Smooth muscle cell (in vitro differentiated cells): ENCODE measurements around the gene COL9A3. TPM values are rescaled to one million over a fixed set of nuclear protein-coding genes. Genes with fewer than 3 reads are reported as not detected.

Source experiments
- DNase-seq: peaks from one replicate; lab custom pipeline; 2025; ENCODE audit not compliant: unreplicated experiment; lab: John Stamatoyannopoulos, UW
- H2AFZ ChIP-seq: fragments of 200-600 bp; sonication (generic); 2 replicates; pipeline ENCODE4 v1.6.0; 2016; ENCODE audit warnings: antibody characterized with exemption, low read depth, mild to moderate bottlenecking
- H3F3A ChIP-seq: fragments of 200-600 bp; sonication (generic); 2 replicates; pipeline ENCODE4 v1.6.0; 2017; ENCODE audit warnings: antibody characterized with exemption, low read depth
- H3K27ac ChIP-seq: fragments of 200-600 bp; sonication (generic); 2 replicates; pipeline ENCODE4 v1.5.1; 2016; ENCODE audit warnings: low read depth, mild to moderate bottlenecking
- H3K27me3 ChIP-seq: fragments of 200-600 bp; sonication (generic); 2 replicates; pipeline ENCODE4 v1.6.1; 2016; ENCODE audit warnings: low read depth, mild to moderate bottlenecking
- H3K36me3 ChIP-seq: fragments of 200-600 bp; sonication (generic); 2 replicates; pipeline ENCODE4 v1.5.1; 2016; ENCODE audit warnings: low read depth
- H3K4me1 ChIP-seq: fragments of 200-600 bp; sonication (generic); 2 replicates; pipeline ENCODE4 v1.5.1; 2016; ENCODE audit warnings: low read depth
- H3K4me2 ChIP-seq: fragments of 200-600 bp; sonication (generic); 2 replicates; pipeline ENCODE4 v1.6.0; 2016; ENCODE audit warnings: mild to moderate bottlenecking
- H3K4me3 ChIP-seq: fragments of 200-600 bp; sonication (generic); 2 replicates; pipeline ENCODE4 v1.5.1; 2016; ENCODE audit warnings: mild to moderate bottlenecking
- H3K79me2 ChIP-seq: fragments of 200-600 bp; sonication (generic); 2 replicates; pipeline ENCODE4 v1.6.0; 2016; ENCODE audit warnings: low read depth, mild to moderate bottlenecking
- H3K9ac ChIP-seq: fragments of 200-600 bp; sonication (generic); 2 replicates; pipeline ENCODE4 v1.6.0; 2016; ENCODE audit warnings: low read depth
- H3K9me3 ChIP-seq: fragments of 200-600 bp; sonication (generic); replicated peaks from 2 replicates; pipeline ENCODE4 v1.5.1; 2016; ENCODE audit warnings: low read depth
- H4K20me1 ChIP-seq: fragments of 200-600 bp; sonication (generic); 2 replicates; pipeline ENCODE4 v1.6.0; 2016; ENCODE audit warnings: low read depth
- CTCF ChIP-seq: fragments of 200-600 bp; sonication (generic); IDR thresholded peaks from 2 replicates; pipeline ENCODE4 v1.5.1; 2017; ENCODE audit warnings: borderline replicate concordance, mild to moderate bottlenecking, antibody characterized with exemption; ENCODE audit not compliant: insufficient read depth, poor library complexity, severe bottlenecking
- WGBS: methylation state at CpG from one replicate; pipeline ENCODE4 v1.1.7; 2016; ENCODE audit warnings: low lambda C conversion rate; 5-methylcytosine and 5-hydroxymethylcytosine counted together
- polyA plus RNA-seq: library from polyadenylated mRNA; unstranded; fragments of >200 nt; fragmentation: Nextera tagmentation; extraction: Ambion mirVana; gene quantifications from 2 replicates; pipeline ENCODE4 v1.2.1, GENCODE V29; 2016
- total RNA-seq: library from RNA; depleted of rRNA; stranded (reverse); fragments of >200 nt; gene quantifications from 2 replicates; pipeline ENCODE4 v1.2.3, GENCODE V29; 2014

The COL9A3 gene
- total and polyA plus RNA-seq, 2 experiments from 2014 or later = 23.0 to 77.4 TPM

GRCh38 chr20:62796699-62797491 lies 20.0 kb upstream of the COL9A3 start:
- Histone ChIP-seq H3F3A (peaks cover 19% of the 10 kb centered on the region), H3K4me1 (peaks cover 10% of the 10 kb centered on the region), H3K27me3 (no peaks in the 10 kb centered on the region), H2AFZ (no peak overlapping the region), H4K20me1 (peaks cover 13% of the 10 kb centered on the region), H3K27ac (no peak overlapping the region), H3K4me2 (peak overlapping the region; percentile 97), H3K79me2 (no peaks in the 10 kb centered on the region), H3K4me3 (peak overlapping the region; percentile 77), H3K9ac (peak overlapping the region; percentile 47), H3K9me3 (no peaks in the 10 kb centered on the region), H3K36me3 (no peaks in the 10 kb centered on the region)
- DNase-seq = no peak
- TF ChIP-seq CTCF = no peak
- WGBS = 56% methylated on average over 20 of the region's 53 CpGs

- Histone ChIP-seq H3K4me2 (peak overlapping the region; percentile 97), H3K79me2 (no peaks in the 10 kb centered on the region), H3K36me3 (no peaks in the 10 kb centered on the region), H2AFZ (no peak overlapping the region), H3F3A (peaks cover 14% of the 10 kb centered on the region), H3K4me3 (peak overlapping the region; percentile 77), H4K20me1 (peaks cover 13% of the 10 kb centered on the region), H3K9ac (no peak overlapping the region), H3K9me3 (no peaks in the 10 kb centered on the region), H3K27ac (no peak overlapping the region), H3K27me3 (no peaks in the 10 kb centered on the region), H3K4me1 (peaks cover 10% of the 10 kb centered on the region)
- no peak for DNase-seq
- TF ChIP-seq CTCF = no peak
- WGBS = 94% methylated on average over 25 of the region's 26 CpGs
Observed at GRCh38 chr20:62797671-62798532, 18.9 kb upstream of the COL9A3 start.

GRCh38 chr20:62799036-62799435 lies 17.8 kb upstream of the COL9A3 start:
- DNase-seq = no peak
- Histone ChIP-seq H3K27me3 (no peaks in the 10 kb centered on the region), H3K36me3 (no peaks in the 10 kb centered on the region), H3K9me3 (no peaks in the 10 kb centered on the region), H3K4me2 (no peak overlapping the region), H3K4me1 (peaks cover 6% of the 10 kb centered on the region), H3F3A (peaks cover 12% of the 10 kb centered on the region), H3K27ac (no peak overlapping the region), H3K4me3 (no peak overlapping the region), H4K20me1 (peaks cover 13% of the 10 kb centered on the region), H3K79me2 (no peaks in the 10 kb centered on the region), H3K9ac (no peak overlapping the region), H2AFZ (no peak overlapping the region)
- WGBS = 97% methylated on average over 8 of the region's 8 CpGs
- no peak for TF ChIP-seq CTCF
